Limb (tissue), 2 donors: ENCODE results near the gene ATP7A.
A peak's percentile ranks its signal among the peaks of the same experiment; 100 is the strongest.
"Not testable (repeated sequence)": the region's sequence is repeated elsewhere in the genome, so short reads cannot be mapped to it uniquely, and the experiment has no call there.

Source experiments
- DNase-seq, 2 donors: peaks; one replicate each; pipeline ENCODE4 v3.0.0-alpha.2; 2016; ENCODE audit errors: extremely low spot score in 2 of 2

ATP7A gene

GRCh38 chrX:78029663-78030062 is 119.2 kb downstream of the ATP7A start:
- peak in 1 of 2 donors; percentile 26 for DNase-seq

- DNase-seq = no peak
Measured at GRCh38 chrX:78035061-78035460, 124.6 kb downstream of the ATP7A start.

- DNase-seq = no peak
Measured at GRCh38 chrX:78037881-78038280, 127.4 kb downstream of the ATP7A start.

- DNase-seq = no peak
Measured at GRCh38 chrX:78042601-78043000, 132.1 kb downstream of the ATP7A start.

GRCh38 chrX:78046362-78046761 is 135.9 kb downstream of the ATP7A start:
- no peak for DNase-seq

- no peak for DNase-seq
Measured at GRCh38 chrX:78048052-78048451, 137.6 kb downstream of the ATP7A start.

- DNase-seq = no peak
Measured at GRCh38 chrX:78063687-78064086, 153.2 kb downstream of the ATP7A start.

GRCh38 chrX:78064152-78064551 is 153.7 kb downstream of the ATP7A start:
- no peak for DNase-seq

- DNase-seq = not testable (repeated sequence)
Measured at GRCh38 chrX:78064698-78065601, 154.5 kb downstream of the ATP7A start.

GRCh38 chrX:78066110-78066509 is 155.6 kb downstream of the ATP7A start:
- DNase-seq = no peak

- no peak for DNase-seq
Measured at GRCh38 chrX:78071331-78071730, 160.8 kb downstream of the ATP7A start.

GRCh38 chrX:78073147-78074077 is 162.9 kb downstream of the ATP7A start:
- not testable (repeated sequence) for DNase-seq

GRCh38 chrX:78074088-78074487 is 163.6 kb downstream of the ATP7A start:
- DNase-seq = no peak

- no peak for DNase-seq
Measured at GRCh38 chrX:78075787-78076389, 165.4 kb downstream of the ATP7A start.

- DNase-seq = not testable (repeated sequence)
Measured at GRCh38 chrX:78081413-78081812, 170.9 kb downstream of the ATP7A start.

- DNase-seq = peak in 1 of 2 donors; percentile 31
Measured at GRCh38 chrX:78092296-78092695, 181.8 kb downstream of the ATP7A start.

GRCh38 chrX:78098108-78098507 is 187.6 kb downstream of the ATP7A start:
- no peak for DNase-seq
